GM23338 (cell line): ENCODE results near the gene LMF2. TPM values are rescaled to one million over a fixed set of nuclear protein-coding genes. Genes with fewer than 3 reads are reported as not detected.
A peak's percentile ranks its signal among the peaks of the same experiment; 100 is the strongest.

Source experiments
- ATAC-seq: fragments of 200-7000 bp; cut with Tn5 transposase; 3 replicates; pipeline ENCODE4 v1.9.1; 2020
- DNase-seq: peaks from one replicate; pipeline ENCODE4 v3.0.0-alpha.2; 2015; ENCODE audit warnings: low spot score
- H2AFZ ChIP-seq: fragments of 200-600 bp; sonication (generic); 2 replicates; pipeline ENCODE4 v1.8.0; 2016; ENCODE audit warnings: antibody characterized with exemption, mild to moderate bottlenecking, moderate library complexity
- H3F3A ChIP-seq: fragments of 200-600 bp; sonication (generic); replicated peaks from 2 replicates; pipeline ENCODE4 v1.8.0; 2017; ENCODE audit warnings: antibody characterized with exemption, mixed run types, low read depth
- H3K27ac ChIP-seq: fragments of 200-600 bp; sonication (generic); 2 replicates; pipeline ENCODE4 v1.6.1; 2016; ENCODE audit warnings: low read depth
- H3K27me3 ChIP-seq: fragments of 200-600 bp; sonication (generic); 2 replicates; pipeline ENCODE4 v1.8.0; 2016; ENCODE audit warnings: mild to moderate bottlenecking, mixed run types, moderate library complexity; ENCODE audit not compliant: insufficient read depth
- H3K36me3 ChIP-seq: fragments of 200-600 bp; sonication (generic); 2 replicates; pipeline ENCODE4 v1.8.0; 2016; ENCODE audit warnings: mild to moderate bottlenecking; ENCODE audit not compliant: insufficient read depth
- H3K4me1 ChIP-seq: fragments of 200-600 bp; sonication (generic); 2 replicates; pipeline ENCODE4 v1.8.0; 2016; ENCODE audit warnings: mild to moderate bottlenecking, moderate library complexity; ENCODE audit not compliant: insufficient read depth
- H3K4me2 ChIP-seq: fragments of 200-600 bp; sonication (generic); 2 replicates; pipeline ENCODE4 v1.7.1; 2017; ENCODE audit warnings: mixed run types
- H3K4me3 ChIP-seq: fragments of 200-600 bp; sonication (generic); 2 replicates; pipeline ENCODE4 v1.6.1; 2016; ENCODE audit warnings: mixed run types
- H3K79me2 ChIP-seq: fragments of 200-600 bp; sonication (generic); replicated peaks from 2 replicates; pipeline ENCODE4 v1.8.0; 2017; ENCODE audit warnings: mild to moderate bottlenecking; ENCODE audit not compliant: insufficient read depth
- H3K9me2 ChIP-seq: fragments of 200-600 bp; sonication (generic); 2 replicates; pipeline ENCODE4 v1.8.0; 2017; ENCODE audit not compliant: insufficient read depth
- H4K20me1 ChIP-seq: fragments of 200-600 bp; sonication (generic); replicated peaks from 2 replicates; pipeline ENCODE4 v1.8.0; 2017; ENCODE audit warnings: mild to moderate bottlenecking; ENCODE audit not compliant: insufficient read depth
- H3K27ac Mint-ChIP-seq: 2 replicates; pipeline ENCODE4 v1.8.0; 2020; ENCODE audit warnings: inconsistent platforms, mild to moderate bottlenecking, moderate library complexity, mixed read lengths
- H3K27me3 Mint-ChIP-seq: 3 replicates; pipeline ENCODE4 v1.8.0; 2022; ENCODE audit warnings: low read depth, mild to moderate bottlenecking, moderate library complexity, mixed read lengths, inconsistent platforms; ENCODE audit not compliant: insufficient read depth, poor library complexity
- H3K36me3 Mint-ChIP-seq: 3 replicates; pipeline ENCODE4 v1.8.0; 2021; ENCODE audit warnings: low read depth, mild to moderate bottlenecking, inconsistent platforms, moderate library complexity, mixed read lengths
- H3K4me1 Mint-ChIP-seq: 3 replicates; pipeline ENCODE4 v1.8.0; 2020; ENCODE audit warnings: mild to moderate bottlenecking, inconsistent platforms, mixed read lengths
- H3K4me3 Mint-ChIP-seq: 3 replicates; pipeline ENCODE4 v1.8.0; 2021; ENCODE audit warnings: moderate library complexity, mild to moderate bottlenecking, inconsistent platforms, mixed read lengths
- H3K9me3 Mint-ChIP-seq: 3 replicates; pipeline ENCODE4 v1.8.0; 2020; ENCODE audit warnings: moderate library complexity, mild to moderate bottlenecking, inconsistent platforms, mixed read lengths
- EZH2 ChIP-seq: fragments of 200-600 bp; sonication (generic); IDR thresholded peaks from one replicate; pipeline ENCODE4 v1.8.0; 2017; ENCODE audit warnings: antibody characterized with exemption, mild to moderate bottlenecking, low read depth; ENCODE audit not compliant: unreplicated experiment
- EZH2phosphoT487 ChIP-seq: fragments of 200-600 bp; sonication (generic); IDR thresholded peaks from one replicate; pipeline ENCODE4 v1.8.1; 2018; ENCODE audit warnings: antibody characterized with exemption; ENCODE audit not compliant: unreplicated experiment
- NANOG ChIP-seq: IDR thresholded peaks from 2 replicates; pipeline ENCODE4 v1.6.1; 2016; ENCODE audit warnings: antibody characterized with exemption, borderline replicate concordance
- POLR2AphosphoS5 ChIP-seq: IDR thresholded peaks from 2 replicates; pipeline ENCODE4 v1.6.1; 2016; ENCODE audit warnings: antibody characterized with exemption, low read depth
- STAT1 ChIP-seq: IDR thresholded peaks from one replicate; pipeline ENCODE4 v1.6.1; 2016; ENCODE audit warnings: antibody characterized with exemption; ENCODE audit not compliant: unreplicated experiment
- ZNF114 ChIP-seq: fragments of 250-450 bp; sonication (Bioruptor Pico); IDR thresholded peaks from 2 replicates; pipeline ENCODE4 v1.5.0; 2020; ENCODE audit warnings: mild to moderate bottlenecking, moderate library complexity
- ZNF331 ChIP-seq: fragments of 250-450 bp; sonication (Bioruptor Pico); IDR thresholded peaks from 2 replicates; pipeline ENCODE4 v1.5.0; 2020; ENCODE audit warnings: low read depth, mild to moderate bottlenecking, moderate library complexity
- polyA plus RNA-seq: library from polyadenylated mRNA; unstranded; fragments of >200 nt; fragmentation: Nextera tagmentation; extraction: Ambion mirVana; gene quantifications from 2 replicates; pipeline ENCODE4 v1.2.1, GENCODE V29; 2016
- total RNA-seq: library from RNA; depleted of rRNA; stranded (reverse); fragments of >200 nt; shearing (Covaris generic); gene quantifications from 2 replicates; pipeline ENCODE4 v1.2.3, GENCODE V29; 2014
- TF ChIP-seq, protein P1 (sequence below): fragments of 250-450 bp; sonication (Bioruptor Pico); IDR thresholded peaks from 2 replicates; pipeline ENCODE4 v1.5.0; 2020; ENCODE audit warnings: mild to moderate bottlenecking, moderate library complexity
- TF ChIP-seq, protein P2 (sequence below), 2 experiments: fragments of 200-600 bp in 1 of 2; sonication (generic) in 1 of 2; conservative IDR thresholded peaks; 2 replicates each; pipeline versions ENCODE4 v1.5.1 to v1.6.1; 2016 to 2017; ENCODE audit warnings: antibody characterized with exemption in 2 of 2, low read depth in 2 of 2, mild to moderate bottlenecking in 2 of 2, moderate library complexity in 1 of 2

Gene LMF2
- total and polyA plus RNA-seq, 2 experiments from 2014 or later, result 15.6 to 36.3 TPM

GRCh38 chr22:50485221-50486131 lies 22.0 kb downstream of the LMF2 start:
- H3K4me2 ChIP-seq, result no peak overlapping the region
- no peaks in the 10 kb centered on the region for H3F3A ChIP-seq
- H3K9me3 Mint-ChIP-seq, result no peaks in the 10 kb centered on the region
- 0 out of 3 replicates have a peak, but pooled peaks cover 3% of the 10 kb centered on the region for H3K36me3 Mint-ChIP-seq
- peaks cover 10% of the 10 kb centered on the region for H3K27me3 Mint-ChIP-seq
- H3K79me2 ChIP-seq, result no peaks in the 10 kb centered on the region
- peak overlapping the region; percentile 37 for H3K27ac Mint-ChIP-seq
- no peak overlapping the region for H2AFZ ChIP-seq
- peaks cover 3% of the 10 kb centered on the region; the same call in 1 of the 3 replicates for H3K4me1 Mint-ChIP-seq
- H3K4me1 ChIP-seq, result no peaks in the 10 kb centered on the region
- no peak overlapping the region for H3K4me3 Mint-ChIP-seq
- DNase-seq (no peak), ATAC-seq (no peak)
- peaks cover 6% of the 10 kb centered on the region for H3K27me3 ChIP-seq
- H3K9me2 ChIP-seq, result no peaks in the 10 kb centered on the region
- H3K27ac ChIP-seq, result no peak overlapping the region
- H4K20me1 ChIP-seq, result no peaks in the 10 kb centered on the region
- TF ChIP-seq POLR2AphosphoS5 (peak; percentile 52), NANOG (no peak)
- no peaks in the 10 kb centered on the region for H3K36me3 ChIP-seq
- no peak overlapping the region for H3K4me3 ChIP-seq

- no peak overlapping the region for H3K4me3 ChIP-seq
- no peaks in the 10 kb centered on the region for H3K79me2 ChIP-seq
- no peak overlapping the region for H3K4me2 ChIP-seq
- no peaks in the 10 kb centered on the region for H4K20me1 ChIP-seq
- H3K9me2 ChIP-seq, result no peaks in the 10 kb centered on the region
- no peak overlapping the region for H3K27ac Mint-ChIP-seq
- H3K27me3 ChIP-seq, result peaks cover 19% of the 10 kb centered on the region
- H3K4me3 Mint-ChIP-seq, result no peak overlapping the region
- TF ChIP-seq EZH2, result no peak
- TF ChIP-seq, protein P1, sequence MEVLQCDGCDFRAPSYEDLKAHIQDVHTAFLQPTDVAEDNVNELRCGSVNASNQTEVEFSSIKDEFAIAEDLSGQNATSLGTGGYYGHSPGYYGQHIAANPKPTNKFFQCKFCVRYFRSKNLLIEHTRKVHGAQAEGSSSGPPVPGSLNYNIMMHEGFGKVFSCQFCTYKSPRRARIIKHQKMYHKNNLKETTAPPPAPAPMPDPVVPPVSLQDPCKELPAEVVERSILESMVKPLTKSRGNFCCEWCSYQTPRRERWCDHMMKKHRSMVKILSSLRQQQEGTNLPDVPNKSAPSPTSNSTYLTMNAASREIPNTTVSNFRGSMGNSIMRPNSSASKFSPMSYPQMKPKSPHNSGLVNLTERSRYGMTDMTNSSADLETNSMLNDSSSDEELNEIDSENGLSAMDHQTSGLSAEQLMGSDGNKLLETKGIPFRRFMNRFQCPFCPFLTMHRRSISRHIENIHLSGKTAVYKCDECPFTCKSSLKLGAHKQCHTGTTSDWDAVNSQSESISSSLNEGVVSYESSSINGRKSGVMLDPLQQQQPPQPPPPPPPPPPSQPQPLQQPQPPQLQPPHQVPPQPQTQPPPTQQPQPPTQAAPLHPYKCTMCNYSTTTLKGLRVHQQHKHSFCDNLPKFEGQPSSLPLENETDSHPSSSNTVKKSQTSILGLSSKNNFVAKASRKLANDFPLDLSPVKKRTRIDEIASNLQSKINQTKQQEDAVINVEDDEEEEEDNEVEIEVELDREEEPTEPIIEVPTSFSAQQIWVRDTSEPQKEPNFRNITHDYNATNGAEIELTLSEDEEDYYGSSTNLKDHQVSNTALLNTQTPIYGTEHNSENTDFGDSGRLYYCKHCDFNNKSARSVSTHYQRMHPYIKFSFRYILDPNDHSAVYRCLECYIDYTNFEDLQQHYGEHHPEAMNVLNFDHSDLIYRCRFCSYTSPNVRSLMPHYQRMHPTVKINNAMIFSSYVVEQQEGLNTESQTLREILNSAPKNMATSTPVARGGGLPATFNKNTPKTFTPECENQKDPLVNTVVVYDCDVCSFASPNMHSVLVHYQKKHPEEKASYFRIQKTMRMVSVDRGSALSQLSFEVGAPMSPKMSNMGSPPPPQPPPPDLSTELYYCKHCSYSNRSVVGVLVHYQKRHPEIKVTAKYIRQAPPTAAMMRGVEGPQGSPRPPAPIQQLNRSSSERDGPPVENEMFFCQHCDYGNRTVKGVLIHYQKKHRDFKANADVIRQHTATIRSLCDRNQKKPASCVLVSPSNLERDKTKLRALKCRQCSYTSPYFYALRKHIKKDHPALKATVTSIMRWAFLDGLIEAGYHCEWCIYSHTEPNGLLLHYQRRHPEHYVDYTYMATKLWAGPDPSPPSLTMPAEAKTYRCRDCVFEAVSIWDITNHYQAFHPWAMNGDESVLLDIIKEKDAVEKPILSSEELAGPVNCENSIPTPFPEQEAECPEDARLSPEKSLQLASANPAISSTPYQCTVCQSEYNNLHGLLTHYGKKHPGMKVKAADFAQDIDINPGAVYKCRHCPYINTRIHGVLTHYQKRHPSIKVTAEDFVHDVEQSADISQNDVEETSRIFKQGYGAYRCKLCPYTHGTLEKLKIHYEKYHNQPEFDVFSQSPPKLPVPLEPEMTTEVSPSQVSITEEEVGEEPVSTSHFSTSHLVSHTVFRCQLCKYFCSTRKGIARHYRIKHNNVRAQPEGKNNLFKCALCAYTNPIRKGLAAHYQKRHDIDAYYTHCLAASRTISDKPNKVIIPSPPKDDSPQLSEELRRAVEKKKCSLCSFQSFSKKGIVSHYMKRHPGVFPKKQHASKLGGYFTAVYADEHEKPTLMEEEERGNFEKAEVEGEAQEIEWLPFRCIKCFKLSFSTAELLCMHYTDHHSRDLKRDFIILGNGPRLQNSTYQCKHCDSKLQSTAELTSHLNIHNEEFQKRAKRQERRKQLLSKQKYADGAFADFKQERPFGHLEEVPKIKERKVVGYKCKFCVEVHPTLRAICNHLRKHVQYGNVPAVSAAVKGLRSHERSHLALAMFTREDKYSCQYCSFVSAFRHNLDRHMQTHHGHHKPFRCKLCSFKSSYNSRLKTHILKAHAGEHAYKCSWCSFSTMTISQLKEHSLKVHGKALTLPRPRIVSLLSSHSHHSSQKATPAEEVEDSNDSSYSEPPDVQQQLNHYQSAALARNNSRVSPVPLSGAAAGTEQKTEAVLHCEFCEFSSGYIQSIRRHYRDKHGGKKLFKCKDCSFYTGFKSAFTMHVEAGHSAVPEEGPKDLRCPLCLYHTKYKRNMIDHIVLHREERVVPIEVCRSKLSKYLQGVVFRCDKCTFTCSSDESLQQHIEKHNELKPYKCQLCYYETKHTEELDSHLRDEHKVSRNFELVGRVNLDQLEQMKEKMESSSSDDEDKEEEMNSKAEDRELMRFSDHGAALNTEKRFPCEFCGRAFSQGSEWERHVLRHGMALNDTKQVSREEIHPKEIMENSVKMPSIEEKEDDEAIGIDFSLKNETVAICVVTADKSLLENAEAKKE (CRISPR knock-in tag), result no peak
- no peak for TF ChIP-seq EZH2phosphoT487
- TF ChIP-seq ZNF114 (CRISPR knock-in tag), result no peak
- TF ChIP-seq STAT1, result no peak
- no peak for TF ChIP-seq ZNF331 (CRISPR knock-in tag)
- TF ChIP-seq, protein P2, sequence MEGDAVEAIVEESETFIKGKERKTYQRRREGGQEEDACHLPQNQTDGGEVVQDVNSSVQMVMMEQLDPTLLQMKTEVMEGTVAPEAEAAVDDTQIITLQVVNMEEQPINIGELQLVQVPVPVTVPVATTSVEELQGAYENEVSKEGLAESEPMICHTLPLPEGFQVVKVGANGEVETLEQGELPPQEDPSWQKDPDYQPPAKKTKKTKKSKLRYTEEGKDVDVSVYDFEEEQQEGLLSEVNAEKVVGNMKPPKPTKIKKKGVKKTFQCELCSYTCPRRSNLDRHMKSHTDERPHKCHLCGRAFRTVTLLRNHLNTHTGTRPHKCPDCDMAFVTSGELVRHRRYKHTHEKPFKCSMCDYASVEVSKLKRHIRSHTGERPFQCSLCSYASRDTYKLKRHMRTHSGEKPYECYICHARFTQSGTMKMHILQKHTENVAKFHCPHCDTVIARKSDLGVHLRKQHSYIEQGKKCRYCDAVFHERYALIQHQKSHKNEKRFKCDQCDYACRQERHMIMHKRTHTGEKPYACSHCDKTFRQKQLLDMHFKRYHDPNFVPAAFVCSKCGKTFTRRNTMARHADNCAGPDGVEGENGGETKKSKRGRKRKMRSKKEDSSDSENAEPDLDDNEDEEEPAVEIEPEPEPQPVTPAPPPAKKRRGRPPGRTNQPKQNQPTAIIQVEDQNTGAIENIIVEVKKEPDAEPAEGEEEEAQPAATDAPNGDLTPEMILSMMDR (conservative IDR thresholded peaks at IDR 0.05; ENCODE audit: low read depth in 2 of 2), result no peak
- peaks cover 22% of the 10 kb centered on the region for H3K27me3 Mint-ChIP-seq
- no peak for DNase-seq
- no peaks in the 10 kb centered on the region for H3F3A ChIP-seq
- no peaks in the 10 kb centered on the region for H3K9me3 Mint-ChIP-seq
- H2AFZ ChIP-seq, result no peak overlapping the region
- no peak for ATAC-seq
- no peak overlapping the region for H3K27ac ChIP-seq
- peaks cover 3% of the 10 kb centered on the region; the same call in 1 of the 3 replicates for H3K4me1 Mint-ChIP-seq
- H3K36me3 Mint-ChIP-seq, result 0 out of 3 replicates have a peak, but pooled peaks cover 3% of the 10 kb centered on the region
- no peaks in the 10 kb centered on the region for H3K4me1 ChIP-seq
- H3K36me3 ChIP-seq, result no peaks in the 10 kb centered on the region
These were observed 23.3 kb downstream of the LMF2 start for GRCh38 chr22:50483977-50484853.
